ENCODE data around the gene PAQR4.

Gene PAQR4

DNA sequence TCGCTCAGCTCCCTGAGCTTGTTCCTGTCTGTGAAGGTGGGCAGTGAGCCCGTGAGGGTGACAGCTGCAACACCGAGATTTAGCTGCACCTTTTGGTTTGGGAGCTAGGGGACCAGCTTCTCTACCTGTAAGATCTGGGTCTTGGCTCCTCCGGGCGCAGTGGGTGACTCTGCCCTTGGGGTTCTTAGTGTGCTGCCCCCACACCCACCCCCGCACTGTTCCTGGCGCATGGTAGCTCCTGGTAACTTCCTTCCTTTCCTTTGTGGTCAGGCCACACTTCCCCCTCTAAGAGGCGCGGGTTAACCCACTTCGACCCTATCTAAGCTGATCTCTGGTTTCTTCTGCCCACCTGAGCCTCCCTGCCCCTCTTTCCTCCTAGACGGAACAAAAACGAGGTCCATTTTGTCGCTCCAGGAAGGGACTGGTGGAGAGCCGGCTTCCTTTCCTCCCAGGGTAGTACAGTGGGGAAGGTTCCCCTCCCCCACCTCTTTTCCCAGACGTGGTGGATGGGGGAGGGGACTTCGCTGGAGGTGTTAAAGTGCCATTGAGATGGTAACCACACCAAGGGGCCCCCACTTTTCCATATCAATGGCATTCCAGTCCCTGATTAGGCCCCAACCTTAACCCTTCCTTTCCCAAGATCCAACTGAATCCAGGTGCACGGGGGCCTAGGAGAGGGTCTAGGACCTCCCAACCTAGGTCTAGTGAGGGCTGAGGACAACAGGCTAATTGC lies 39.0 kb downstream of the PAQR4 start:
- no peak for DNase-seq

DNA sequence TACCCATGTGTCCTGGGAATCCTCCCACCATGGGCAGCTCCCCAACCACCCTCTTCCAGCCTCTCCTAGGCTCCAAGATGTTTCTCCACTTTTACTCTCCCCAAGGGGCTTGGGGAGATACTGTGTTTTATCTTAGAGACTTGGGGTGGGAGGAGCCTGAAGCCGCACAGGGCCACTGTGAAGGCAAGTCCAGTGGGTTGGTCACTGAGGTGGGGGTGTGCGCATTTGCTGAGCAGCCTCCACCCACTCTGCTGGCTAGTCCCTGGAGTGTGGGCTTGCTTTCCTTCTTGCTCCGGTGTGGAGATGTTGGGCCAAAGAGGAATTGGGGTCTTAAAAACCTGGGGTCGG lies 39.5 kb downstream of the PAQR4 start:
- DNase-seq: no peak

DNA sequence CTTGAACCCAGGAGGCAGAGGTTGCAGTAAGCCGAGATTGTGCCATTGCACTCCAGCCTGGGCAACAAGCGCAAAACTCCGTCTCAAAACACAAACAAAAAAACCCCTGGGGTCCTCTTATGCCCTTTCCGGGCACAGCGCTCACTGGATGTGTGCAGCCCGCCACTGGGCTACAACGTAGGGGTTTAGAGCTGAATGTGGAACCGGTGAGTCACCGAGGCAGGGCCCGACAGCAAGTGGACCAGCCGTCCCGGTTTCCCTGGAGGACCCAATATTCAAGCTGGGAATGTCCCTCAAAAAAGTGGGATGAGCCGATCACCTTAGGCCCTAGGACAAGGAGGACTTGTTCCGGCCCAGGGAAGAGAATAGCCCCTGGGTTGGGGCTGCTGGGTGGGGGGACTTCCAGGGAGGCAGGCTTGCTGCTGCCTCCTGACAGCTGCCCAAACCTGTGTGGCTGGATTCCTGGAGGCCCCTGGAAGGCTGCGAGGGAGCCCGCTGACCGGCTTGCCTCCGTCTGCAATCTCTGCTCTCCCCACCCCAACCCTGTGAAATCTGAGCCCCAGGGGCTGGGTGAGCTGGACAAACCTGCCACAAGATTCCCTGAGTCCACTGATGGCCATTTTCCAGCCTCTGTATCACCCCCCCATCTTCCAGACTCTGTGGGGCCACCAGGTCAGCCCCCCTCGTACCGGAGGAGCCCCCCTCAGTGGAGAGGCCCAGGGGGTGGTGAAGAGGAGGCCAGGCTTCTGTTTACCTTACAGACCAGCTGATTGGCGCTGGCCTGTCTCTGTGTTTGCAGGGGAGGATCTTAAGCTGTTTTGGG lies 40.6 kb downstream of the PAQR4 start:
- no peak for DNase-seq

DNA sequence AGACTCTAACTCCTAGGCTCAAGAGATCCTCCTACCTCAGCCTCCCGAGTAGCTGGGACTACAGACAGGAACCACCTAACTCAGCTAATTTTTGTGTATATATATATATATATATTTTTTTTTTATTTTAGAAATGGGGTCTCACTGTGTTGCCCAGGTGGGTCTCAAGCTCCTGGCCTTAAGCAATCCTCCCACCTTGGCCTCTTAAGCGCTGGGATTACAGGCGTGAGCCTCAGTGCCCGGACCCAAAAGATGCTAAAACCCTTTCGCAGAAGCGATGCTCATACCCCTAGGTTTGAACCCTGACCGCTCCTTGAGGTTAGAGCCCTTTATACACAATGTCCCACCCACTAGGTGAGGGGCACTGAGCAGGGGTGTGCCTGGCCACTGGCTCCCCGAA lies 41.4 kb downstream of the PAQR4 start:
- no peak for DNase-seq

DNA sequence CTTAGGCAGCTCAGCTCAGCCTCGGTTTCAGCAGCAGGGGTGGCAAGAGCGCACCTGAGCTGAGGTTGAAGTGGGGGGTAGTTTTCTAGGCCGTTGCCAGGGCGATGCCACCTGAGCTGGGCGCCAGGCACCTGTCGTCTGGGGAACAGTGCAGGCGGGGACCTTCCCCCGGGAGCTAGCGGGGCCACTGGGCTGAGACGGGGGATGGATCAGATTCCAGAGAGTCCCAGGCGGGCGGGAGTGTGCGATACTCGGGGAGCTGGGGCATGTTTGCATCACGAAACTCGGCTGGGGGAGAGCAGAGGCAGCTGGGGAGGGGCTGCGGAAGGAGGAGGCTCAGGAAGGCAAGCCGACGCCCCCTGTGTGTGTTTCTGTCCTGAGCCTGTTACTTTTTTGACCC lies 43.1 kb downstream of the PAQR4 start:
- DNase-seq: no peak

DNA sequence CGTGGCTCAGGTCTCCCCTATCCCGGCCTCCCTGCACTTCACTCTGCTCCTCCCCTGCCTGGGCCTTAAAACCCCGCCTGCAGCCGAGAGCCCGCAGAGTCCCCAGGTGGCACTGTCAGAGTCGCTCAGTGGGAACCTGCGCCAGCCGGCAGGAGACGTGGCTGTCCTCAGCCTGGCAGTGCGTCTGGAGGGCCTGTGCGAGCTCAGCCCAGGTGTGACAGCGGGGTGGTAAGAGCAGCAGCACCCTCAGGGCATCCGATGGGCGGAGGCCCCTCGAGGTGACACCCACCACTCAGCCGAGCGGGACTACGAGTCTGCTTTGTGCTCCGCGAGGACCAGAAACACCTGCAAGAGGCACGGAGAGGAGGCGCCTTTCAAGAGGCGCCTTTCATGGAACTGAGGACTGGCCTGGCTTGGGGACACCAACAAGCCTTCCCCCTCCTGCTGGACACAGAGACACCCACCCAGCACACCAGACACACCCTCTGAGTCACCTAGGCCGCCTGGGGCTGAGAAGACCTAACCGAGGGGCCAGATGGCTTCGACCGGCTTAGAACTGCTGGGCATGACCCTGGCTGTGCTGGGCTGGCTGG lies 43.8 kb downstream of the PAQR4 start, which contains the start of gene CLDN9:
TSS of gene CLDN9 (plus strand) at position 96 of the 593 bp plus-strand sequence. CDS start at position 536, 440 bp downstream.
- no peak for DNase-seq

DNA sequence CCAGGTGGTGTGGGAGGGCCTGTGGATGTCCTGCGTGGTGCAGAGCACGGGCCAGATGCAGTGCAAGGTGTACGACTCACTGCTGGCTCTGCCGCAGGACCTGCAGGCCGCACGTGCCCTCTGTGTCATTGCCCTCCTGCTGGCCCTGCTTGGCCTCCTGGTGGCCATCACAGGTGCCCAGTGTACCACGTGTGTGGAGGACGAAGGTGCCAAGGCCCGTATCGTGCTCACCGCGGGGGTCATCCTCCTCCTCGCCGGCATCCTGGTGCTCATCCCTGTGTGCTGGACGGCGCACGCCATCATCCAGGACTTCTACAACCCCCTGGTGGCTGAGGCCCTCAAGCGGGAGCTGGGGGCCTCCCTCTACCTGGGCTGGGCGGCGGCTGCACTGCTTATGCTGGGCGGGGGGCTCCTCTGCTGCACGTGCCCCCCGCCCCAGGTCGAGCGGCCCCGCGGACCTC lies 44.4 kb downstream of the PAQR4 start:
- DNase-seq: no peak

DNA sequence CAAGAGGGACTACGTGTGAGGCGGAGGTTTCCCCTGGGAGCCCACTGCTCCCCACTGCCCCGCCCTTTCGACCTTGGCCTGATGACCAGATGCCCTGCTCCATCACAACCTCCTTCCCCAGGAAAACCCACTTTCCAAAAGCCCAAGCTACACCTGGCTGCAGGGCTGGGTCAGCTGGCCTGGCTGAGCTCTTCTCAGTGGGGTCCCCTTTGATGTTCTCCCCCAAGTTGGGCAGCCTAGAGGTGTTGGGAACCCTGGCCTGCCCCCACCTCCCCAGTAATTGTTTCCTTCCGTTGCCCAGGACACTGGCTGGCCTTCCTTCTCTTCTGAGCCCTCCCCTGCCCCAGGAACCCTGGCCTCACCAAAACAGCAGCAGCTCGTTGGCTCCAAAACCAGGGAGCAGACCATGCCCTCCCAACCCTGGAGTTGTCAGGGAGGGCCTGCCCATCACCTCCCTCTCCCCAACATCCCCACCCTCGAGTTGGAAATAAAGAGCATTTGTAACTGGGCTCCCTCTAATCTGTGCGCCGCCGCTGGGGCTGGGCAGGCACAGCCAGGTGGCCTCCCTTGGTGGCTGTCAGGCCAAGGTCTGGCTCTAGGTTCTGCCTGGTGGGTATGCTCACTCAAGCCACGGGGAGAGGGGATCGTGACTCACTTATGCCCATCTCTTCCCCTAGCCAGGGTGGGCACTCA lies 45.0 kb downstream of the PAQR4 start:
- DNase-seq: no peak

DNA sequence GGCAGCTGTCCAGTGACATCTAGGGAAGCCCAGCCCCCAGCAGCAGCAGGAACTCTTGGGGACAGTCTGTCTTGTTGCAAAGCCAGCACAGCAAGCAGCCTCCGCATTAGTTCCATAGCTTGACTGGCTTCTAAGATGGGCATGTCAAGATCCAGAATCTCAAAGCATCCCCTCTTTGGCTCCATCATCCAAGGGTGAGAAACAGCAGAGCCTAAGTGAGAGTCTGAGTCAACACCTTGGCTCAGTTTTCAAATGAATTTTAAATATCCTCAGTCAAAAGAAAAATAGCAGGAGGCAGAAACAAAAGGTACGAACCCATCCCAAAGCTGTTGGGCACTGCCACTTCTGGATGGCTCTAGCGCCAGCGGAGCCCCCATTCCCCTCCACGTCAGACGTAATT lies 45.8 kb downstream of the PAQR4 start:
- no peak for DNase-seq

DNA sequence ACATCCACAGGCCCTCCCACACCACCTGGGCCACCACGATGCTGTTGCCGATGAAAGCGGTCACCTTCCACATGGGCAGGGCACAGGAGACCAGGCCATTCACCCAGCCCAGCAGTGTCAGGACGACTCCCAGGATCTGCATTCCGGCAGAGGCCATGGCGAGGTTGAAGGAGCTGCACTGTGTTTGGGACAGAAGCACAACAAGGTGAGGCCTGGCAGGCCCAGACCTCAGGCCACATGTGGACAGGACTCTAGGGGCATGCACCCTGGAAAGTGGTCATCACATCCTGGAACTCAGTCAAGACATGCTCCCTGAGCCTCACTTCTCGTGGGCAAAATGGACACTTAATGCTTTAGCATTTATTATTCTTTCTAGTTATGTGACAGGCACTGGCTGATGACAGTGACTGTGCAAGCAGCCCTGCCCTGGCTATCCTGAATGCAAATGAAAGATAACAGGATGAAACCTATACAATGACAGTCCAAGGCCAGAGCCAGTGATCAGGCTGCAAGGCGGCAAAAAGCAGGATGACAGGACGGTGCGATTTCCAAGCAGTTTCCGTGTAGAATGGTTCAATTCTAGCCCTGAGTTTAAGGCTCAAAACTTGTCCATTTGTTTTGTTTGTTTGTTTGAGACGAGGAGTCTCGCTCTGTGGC lies 46.8 kb downstream of the PAQR4 start:
- DNase-seq: no peak

DNA sequence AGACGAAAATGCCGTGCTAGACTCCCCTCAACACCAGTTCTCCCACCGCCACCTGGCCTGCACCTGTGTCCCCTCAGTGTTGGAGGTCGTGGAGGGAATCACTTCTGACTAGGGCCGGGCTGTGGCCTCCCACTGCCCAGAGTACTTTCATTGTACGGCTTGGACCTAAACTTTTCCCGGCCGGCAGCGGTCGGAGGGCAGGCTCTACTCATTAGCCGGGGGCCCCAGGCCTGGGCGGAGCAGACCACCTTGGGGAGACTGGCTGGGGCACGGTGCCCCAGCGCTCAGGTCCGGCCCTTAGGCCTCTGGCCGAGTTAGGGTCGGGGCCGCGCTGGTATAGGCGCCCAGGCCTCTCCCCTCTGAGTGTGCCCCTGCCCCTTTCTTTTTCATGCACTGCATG lies 48.2 kb downstream of the PAQR4 start:
- DNase-seq: no peak

DNA sequence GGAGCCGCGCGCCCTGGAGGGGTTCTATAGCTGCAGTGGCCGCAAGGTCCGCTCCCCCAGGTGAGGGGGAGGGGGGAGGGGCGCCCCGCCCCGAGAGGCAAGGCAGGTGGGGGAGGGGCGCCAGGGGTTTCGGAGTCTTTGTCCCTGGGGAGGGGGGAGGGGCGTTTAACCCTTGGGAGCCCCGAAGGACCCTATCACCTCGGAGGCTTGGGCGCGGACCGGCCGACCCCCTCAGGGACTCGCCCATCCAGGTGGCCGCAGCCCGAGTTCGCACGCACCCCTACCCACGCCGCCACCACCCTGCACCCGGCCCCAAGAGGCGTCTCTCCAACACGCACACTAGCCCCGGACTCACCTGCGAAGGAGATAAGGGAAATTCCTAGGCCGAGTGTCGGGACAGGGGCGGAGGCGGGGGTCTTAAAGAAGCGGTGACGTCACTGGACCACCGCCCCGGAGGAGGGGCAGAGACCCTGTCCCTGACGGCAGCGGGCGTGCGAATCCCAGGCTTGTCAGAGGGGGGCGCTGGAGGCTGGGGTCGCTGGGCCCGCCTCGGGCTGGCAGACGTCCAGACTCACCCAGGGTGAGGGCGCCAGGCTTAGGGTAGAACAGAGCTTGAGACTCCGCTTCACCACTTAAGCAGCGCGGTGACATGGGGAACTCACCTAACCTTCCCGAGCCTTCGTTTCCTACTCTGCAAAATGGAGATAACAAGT lies 48.8 kb downstream of the PAQR4 start, which contains the start of gene CLDN6:
TSS of gene CLDN6 (minus strand) at position 390 of the 713 bp plus-strand sequence. CDS start 2,162 bp downstream, outside the sequence.
- DNase-seq: peak; percentile 30

DNA sequence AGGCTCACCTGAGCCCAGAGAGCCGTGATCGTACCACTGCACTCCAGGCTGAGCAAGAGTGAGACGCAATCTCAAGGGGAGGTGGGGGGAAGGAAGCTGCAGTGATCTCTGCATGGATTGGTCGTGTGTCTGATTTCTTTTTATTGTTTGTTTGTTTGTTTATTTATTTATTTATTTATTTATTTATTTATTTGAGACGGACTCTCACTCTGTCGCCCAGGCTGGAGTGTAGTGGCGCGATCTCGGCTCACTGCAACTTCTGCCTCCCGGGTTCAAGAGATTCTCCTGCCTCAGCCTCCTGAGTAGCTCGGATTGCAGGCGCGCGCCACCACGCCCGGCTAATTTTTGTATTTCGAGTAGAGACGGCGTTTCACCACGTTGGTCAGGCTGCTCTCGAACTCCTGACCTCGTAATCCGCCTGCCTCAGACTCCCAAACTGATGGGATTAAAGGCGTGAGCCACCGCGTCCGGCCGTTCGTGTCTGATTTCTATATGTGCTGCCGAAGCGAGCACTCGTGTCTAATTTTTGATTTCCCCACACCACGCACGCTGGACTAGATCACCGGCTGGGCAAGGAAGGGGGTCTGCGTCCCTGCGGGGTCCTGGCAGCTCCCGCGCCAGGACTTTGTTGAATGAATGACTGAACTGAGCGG lies 50.6 kb downstream of the PAQR4 start:
- no peak for DNase-seq

DNA sequence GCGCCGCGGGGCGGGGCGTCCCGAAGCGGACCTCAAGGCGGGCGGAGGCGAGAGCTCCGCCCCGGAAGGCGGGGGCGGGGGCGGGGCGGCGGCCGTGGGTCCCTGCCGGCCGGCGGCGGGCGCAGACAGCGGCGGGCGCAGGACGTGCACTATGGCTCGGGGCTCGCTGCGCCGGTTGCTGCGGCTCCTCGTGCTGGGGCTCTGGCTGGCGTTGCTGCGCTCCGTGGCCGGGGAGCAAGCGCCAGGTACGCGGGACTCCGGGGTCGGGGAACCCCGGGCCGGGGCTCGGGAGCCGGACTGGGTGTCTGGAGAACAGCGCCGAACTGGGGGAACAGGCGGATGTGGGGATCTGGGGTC lies 51.1 kb downstream of the PAQR4 start, which contains the start of gene TNFRSF12A:
TSS of gene TNFRSF12A (plus strand) at position 122 of the 357 bp plus-strand sequence. CDS start at position 152, 30 bp downstream.
- DNase-seq: peak; percentile 87

DNA sequence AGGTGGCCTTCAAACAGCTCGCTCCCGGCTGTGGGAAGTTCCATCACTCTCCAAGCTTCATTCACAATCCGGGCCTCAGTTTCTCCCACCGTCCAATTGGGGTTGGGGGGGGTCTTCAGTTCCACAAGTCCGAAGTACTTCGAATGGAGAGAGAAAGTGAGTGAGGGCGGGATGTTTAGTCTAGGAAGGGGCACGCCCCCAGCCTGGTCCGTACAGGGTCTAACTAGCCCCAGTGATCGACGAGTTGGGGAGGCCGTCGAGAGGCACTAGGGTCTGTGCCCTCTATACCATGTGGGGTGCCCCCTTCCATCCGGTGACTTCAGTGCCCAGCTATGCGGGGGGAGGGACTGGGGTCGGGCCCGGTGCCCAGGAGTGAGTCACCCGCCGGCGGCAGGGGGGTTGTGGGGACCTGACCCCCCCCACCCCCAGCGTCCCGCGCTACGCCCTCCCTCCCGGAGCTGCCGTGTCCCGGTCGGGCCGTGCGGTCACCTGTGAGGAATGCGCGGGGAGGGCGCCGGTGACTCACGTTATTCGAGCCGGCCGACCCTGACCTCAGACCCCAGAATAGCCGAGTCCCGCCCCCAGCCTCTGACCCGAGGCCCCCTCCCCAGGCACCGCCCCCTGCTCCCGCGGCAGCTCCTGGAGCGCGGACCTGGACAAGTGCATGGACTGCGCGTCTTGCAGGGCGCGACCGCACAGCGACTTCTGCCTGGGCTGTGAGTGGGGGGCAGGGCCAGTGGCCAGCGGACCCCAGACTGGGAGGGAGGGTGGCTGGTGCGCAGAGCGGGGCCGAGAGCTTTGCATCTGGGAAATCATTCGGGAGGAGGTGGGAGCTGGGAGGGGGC lies 51.7 kb downstream of the PAQR4 start:
- peak; percentile 95 for DNase-seq

DNA sequence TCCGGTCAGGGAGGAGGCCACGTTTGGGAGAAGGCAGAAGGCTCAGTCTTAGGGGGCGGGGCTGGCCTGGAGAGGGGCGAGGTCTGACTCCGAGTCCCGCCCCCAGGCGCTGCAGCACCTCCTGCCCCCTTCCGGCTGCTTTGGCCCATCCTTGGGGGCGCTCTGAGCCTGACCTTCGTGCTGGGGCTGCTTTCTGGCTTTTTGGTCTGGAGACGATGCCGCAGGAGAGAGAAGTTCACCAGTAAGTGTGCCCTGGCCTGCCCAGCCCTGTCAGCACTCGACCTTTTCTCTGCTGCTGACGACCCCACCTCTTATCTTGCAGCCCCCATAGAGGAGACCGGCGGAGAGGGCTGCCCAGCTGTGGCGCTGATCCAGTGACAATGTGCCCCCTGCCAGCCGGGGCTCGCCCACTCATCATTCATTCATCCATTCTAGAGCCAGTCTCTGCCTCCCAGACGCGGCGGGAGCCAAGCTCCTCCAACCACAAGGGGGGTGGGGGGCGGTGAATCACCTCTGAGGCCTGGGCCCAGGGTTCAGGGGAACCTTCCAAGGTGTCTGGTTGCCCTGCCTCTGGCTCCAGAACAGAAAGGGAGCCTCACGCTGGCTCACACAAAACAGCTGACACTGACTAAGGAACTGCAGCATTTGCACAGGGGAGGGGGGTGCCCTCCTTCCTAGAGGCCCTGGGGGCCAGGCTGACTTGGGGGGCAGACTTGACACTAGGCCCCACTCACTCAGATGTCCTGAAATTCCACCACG lies 52.5 kb downstream of the PAQR4 start:
- DNase-seq: peak; percentile 99

DNA sequence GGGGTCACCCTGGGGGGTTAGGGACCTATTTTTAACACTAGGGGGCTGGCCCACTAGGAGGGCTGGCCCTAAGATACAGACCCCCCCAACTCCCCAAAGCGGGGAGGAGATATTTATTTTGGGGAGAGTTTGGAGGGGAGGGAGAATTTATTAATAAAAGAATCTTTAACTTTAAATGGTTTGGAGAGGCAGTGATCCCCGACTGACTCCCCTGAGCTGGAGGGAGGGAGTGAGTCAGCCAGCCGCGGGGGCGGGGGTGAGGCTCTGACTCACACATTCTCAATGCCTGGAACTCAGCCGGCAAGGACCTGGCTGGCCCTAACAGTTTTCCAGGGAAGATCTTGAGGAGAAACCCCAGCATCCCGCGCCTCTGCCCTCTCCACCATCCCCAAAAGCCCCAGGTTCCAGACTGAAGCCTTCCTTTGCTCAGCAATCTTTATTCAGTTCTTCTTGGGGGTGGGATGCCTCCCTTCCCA lies 53.1 kb downstream of the PAQR4 start:
- DNase-seq: peak; percentile 98

DNA sequence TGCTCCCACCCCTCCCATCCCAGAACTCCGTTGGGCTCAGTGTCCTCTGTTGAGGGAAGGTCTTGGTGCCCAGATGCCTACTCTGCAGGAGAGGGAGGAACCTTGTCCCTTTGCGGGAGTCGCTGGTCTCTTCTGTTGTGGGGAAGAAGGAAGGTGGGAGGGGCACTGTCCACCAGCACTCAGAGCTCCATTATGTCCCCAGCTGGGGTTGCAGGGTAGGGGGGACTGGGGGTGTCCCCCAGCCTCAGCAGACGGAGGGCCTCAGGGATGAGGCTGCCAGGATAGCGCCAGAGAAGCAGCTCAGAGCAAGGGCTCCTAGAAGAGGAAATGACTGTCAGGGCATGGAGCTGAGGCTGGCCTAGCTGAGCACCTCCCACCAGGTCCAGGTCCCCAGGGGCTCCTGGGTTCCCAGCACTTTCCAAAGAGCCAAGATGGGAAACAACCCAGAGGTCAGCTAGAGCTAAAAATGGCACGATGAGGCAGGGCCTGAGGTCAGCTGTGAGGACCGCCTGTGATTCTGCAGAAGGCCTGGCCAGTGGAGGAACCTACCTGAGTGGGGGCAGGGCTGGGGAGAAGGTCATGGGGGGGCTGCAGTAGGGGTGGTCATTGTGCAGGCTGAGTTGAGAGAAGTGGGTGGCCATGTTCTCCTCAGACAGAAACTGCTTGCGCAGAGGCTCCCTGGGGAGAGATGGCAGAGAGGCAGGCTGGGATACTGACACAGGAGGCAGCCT lies 53.7 kb downstream of the PAQR4 start:
- peak; percentile 72 for DNase-seq
